ENCODE measurements around the gene CLEC16A. TPM values are rescaled to one million over a fixed set of nuclear protein-coding genes. Genes with fewer than 3 reads are reported as not detected.

CLEC16A gene
- total and polyA plus RNA-seq, 9 of the 15 experiments (the other 6 are each of a cell fraction or from before 2014, with no cell fraction given), result 1.00 to 22.3 (median 10.0) TPM

DNA sequence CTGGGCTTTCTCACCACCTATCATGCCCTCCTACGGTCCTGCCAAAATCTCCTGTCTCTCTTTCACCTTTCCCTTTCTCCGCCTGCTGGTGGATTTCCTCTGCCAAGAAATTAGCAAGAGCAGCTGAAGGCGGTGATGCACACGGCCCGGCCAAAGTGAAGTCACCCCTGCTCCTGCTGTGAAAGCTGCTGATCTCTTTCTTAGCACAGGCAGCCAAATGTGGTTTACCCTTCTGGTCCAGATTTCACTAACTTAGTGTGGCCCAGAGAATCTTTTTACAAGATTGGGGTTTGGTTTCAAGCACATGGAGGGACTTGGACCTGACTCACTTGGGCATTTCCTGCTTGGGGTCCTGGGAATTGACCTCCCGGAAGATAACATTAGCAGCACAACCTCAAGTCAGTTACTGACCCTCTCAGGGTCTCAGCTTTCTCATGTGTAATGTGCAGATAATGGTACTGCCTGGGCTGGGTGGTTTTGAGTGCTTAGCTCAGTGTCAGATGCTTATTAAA is 155.9 kb downstream of the CLEC16A start (continued):
- TF ChIP-seq, protein P1, sequence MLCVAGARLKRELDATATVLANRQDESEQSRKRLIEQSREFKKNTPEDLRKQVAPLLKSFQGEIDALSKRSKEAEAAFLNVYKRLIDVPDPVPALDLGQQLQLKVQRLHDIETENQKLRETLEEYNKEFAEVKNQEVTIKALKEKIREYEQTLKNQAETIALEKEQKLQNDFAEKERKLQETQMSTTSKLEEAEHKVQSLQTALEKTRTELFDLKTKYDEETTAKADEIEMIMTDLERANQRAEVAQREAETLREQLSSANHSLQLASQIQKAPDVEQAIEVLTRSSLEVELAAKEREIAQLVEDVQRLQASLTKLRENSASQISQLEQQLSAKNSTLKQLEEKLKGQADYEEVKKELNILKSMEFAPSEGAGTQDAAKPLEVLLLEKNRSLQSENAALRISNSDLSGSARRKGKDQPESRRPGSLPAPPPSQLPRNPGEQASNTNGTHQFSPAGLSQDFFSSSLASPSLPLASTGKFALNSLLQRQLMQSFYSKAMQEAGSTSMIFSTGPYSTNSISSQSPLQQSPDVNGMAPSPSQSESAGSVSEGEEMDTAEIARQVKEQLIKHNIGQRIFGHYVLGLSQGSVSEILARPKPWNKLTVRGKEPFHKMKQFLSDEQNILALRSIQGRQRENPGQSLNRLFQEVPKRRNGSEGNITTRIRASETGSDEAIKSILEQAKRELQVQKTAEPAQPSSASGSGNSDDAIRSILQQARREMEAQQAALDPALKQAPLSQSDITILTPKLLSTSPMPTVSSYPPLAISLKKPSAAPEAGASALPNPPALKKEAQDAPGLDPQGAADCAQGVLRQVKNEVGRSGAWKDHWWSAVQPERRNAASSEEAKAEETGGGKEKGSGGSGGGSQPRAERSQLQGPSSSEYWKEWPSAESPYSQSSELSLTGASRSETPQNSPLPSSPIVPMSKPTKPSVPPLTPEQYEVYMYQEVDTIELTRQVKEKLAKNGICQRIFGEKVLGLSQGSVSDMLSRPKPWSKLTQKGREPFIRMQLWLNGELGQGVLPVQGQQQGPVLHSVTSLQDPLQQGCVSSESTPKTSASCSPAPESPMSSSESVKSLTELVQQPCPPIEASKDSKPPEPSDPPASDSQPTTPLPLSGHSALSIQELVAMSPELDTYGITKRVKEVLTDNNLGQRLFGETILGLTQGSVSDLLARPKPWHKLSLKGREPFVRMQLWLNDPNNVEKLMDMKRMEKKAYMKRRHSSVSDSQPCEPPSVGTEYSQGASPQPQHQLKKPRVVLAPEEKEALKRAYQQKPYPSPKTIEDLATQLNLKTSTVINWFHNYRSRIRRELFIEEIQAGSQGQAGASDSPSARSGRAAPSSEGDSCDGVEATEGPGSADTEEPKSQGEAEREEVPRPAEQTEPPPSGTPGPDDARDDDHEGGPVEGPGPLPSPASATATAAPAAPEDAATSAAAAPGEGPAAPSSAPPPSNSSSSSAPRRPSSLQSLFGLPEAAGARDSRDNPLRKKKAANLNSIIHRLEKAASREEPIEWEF (CRISPR knock-in tag; IDR thresholded peaks at IDR 0.05), result no peak
- TF ChIP-seq CREM (IDR thresholded peaks at IDR 0.05; ENCODE audit: low read depth), result peak; percentile 51; the same call in 1 of the 2 replicates
- no peak for TF ChIP-seq ZNF785 (CRISPR knock-in tag; IDR thresholded peaks at IDR 0.05)
- TF ChIP-seq, protein P2, sequence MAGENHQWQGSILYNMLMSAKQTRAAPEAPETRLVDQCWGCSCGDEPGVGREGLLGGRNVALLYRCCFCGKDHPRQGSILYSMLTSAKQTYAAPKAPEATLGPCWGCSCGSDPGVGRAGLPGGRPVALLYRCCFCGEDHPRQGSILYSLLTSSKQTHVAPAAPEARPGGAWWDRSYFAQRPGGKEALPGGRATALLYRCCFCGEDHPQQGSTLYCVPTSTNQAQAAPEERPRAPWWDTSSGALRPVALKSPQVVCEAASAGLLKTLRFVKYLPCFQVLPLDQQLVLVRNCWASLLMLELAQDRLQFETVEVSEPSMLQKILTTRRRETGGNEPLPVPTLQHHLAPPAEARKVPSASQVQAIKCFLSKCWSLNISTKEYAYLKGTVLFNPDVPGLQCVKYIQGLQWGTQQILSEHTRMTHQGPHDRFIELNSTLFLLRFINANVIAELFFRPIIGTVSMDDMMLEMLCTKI (IDR thresholded peaks at IDR 0.05; ENCODE audit: partially characterized antibody), result no peak
- TF ChIP-seq ZC3H8 (IDR thresholded peaks at IDR 0.05), result no peak
- TF ChIP-seq TCF3 (CRISPR knock-in tag; IDR thresholded peaks at IDR 0.05), result peak; percentile 91
- TF ChIP-seq PHF21A (IDR thresholded peaks at IDR 0.05; ENCODE audit: borderline replicate concordance, low read depth), result peak; percentile 94
- TF ChIP-seq, protein P3, sequence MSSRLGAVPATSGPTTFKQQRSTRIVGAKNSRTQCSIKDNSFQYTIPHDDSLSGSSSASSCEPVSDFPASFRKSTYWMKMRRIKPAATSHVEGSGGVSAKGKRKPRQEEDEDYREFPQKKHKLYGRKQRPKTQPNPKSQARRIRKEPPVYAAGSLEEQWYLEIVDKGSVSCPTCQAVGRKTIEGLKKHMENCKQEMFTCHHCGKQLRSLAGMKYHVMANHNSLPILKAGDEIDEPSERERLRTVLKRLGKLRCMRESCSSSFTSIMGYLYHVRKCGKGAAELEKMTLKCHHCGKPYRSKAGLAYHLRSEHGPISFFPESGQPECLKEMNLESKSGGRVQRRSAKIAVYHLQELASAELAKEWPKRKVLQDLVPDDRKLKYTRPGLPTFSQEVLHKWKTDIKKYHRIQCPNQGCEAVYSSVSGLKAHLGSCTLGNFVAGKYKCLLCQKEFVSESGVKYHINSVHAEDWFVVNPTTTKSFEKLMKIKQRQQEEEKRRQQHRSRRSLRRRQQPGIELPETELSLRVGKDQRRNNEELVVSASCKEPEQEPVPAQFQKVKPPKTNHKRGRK (tag; IDR thresholded peaks at IDR 0.05), result no peak
- TF ChIP-seq DNMT1 (IDR thresholded peaks at IDR 0.05), result no peak
- peak; percentile 65 for TF ChIP-seq MBD2 (IDR thresholded peaks at IDR 0.05; ENCODE audit: borderline replicate concordance, low read depth)
- no peak for TF ChIP-seq ZNF586 (CRISPR knock-in tag; conservative IDR thresholded peaks at IDR 0.05)
- TF ChIP-seq CBX1 (IDR thresholded peaks at IDR 0.05; ENCODE audit: low read depth), result no peak
- TF ChIP-seq BDP1 (IDR thresholded peaks at IDR 0.05; ENCODE audit: insufficient read depth, insufficient read length), result no peak
- TF ChIP-seq, protein P4, sequence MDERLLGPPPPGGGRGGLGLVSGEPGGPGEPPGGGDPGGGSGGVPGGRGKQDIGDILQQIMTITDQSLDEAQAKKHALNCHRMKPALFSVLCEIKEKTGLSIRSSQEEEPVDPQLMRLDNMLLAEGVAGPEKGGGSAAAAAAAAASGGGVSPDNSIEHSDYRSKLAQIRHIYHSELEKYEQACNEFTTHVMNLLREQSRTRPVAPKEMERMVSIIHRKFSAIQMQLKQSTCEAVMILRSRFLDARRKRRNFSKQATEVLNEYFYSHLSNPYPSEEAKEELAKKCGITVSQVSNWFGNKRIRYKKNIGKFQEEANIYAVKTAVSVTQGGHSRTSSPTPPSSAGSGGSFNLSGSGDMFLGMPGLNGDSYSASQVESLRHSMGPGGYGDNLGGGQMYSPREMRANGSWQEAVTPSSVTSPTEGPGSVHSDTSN (CRISPR knock-in tag; IDR thresholded peaks at IDR 0.05; ENCODE audit: low read depth), result no peak
- TF ChIP-seq, protein P4 (tag; conservative IDR thresholded peaks at IDR 0.05; ENCODE audit: low read depth), result 0 out of 2 replicates have a peak, but pooled peaks have one; percentile 5
- no peak for TF ChIP-seq NONO (IDR thresholded peaks at IDR 0.05; ENCODE audit: low read depth in 2 of 2, low read length in 1 of 2)
- peak; percentile 83 for TF ChIP-seq NFIC (IDR thresholded peaks at IDR 0.05)
- no peak; the same call in 1 of the 2 replicates for TF ChIP-seq PYGO2 (tag; IDR thresholded peaks at IDR 0.05)
- TF ChIP-seq FOXP1 (CRISPR knock-in tag; IDR thresholded peaks at IDR 0.05), result no peak

Measured in K562 (cell line).